CD4-positive, alpha-beta T cell treated with Interleukin-6 at 100 ng/mL for 8 hours (primary cell): ENCODE results near the gene PLAAT4.
"Not testable (repeated sequence)": the region's sequence is repeated elsewhere in the genome, so short reads cannot be mapped to it uniquely, and the experiment has no call there.

Experiments used
- DNase-seq: peaks from one replicate; pipeline ENCODE4 v3.0.0-alpha.2; 2020; ENCODE audit warnings: mixed read lengths, low spot score

PLAAT4 gene

GRCh38 chr11:63572026-63572688 lies 35.5 kb downstream of the PLAAT4 start:
- DNase-seq: no peak

- DNase-seq: peak; percentile 47
These were observed 37.6 kb downstream of the PLAAT4 start for GRCh38 chr11:63573881-63574855.

- no peak for DNase-seq
These were observed 38.4 kb downstream of the PLAAT4 start for GRCh38 chr11:63574856-63575602.

- not testable (repeated sequence) for DNase-seq
These were observed 42.3 kb downstream of the PLAAT4 start for GRCh38 chr11:63578882-63579281.

- DNase-seq: not testable (repeated sequence)
These were observed 44.6 kb downstream of the PLAAT4 start for GRCh38 chr11:63581224-63581623.

GRCh38 chr11:63583357-63583677 lies 46.7 kb downstream of the PLAAT4 start:
- DNase-seq: no peak

GRCh38 chr11:63586451-63587166 lies 50.0 kb downstream of the PLAAT4 start:
- no peak for DNase-seq

GRCh38 chr11:63589000-63589399 lies 52.4 kb downstream of the PLAAT4 start:
- no peak for DNase-seq

GRCh38 chr11:63590024-63590788 lies 53.6 kb downstream of the PLAAT4 start:
- no peak for DNase-seq

- no peak for DNase-seq
These were observed 56.4 kb downstream of the PLAAT4 start for GRCh38 chr11:63592975-63593395.

GRCh38 chr11:63595296-63595695 lies 58.7 kb downstream of the PLAAT4 start:
- no peak for DNase-seq
